ENCODE measurements around the gene SLX4IP. TPM values are rescaled to one million over a fixed set of nuclear protein-coding genes. Genes with fewer than 3 reads are reported as not detected.

SLX4IP gene
- total RNA-seq, 1 experiment from 2014 or later = 7.4 TPM

GRCh38 chr20:10652185-10652584, 217.1 kb downstream of the SLX4IP start:
- H3K4me3 Mint-ChIP-seq = no peak overlapping the region
- H3K27me3 Mint-ChIP-seq (ENCODE audit: low read depth) = no peaks in the 10 kb centered on the region
- ATAC-seq (no peak), DNase-seq (ENCODE audit: low spot score) (no peak)
- ChIA-PET POLR2A (no interaction called here), CTCF (no interaction called here)
- peaks cover 57% of the 10 kb centered on the region for H3K36me3 Mint-ChIP-seq
- peaks cover 92% of the 10 kb centered on the region for H3K4me1 Mint-ChIP-seq
- no peak overlapping the region; the same call in 1 of the 2 replicates for H3K27ac Mint-ChIP-seq
- no peaks in the 10 kb centered on the region for H3K9me3 Mint-ChIP-seq
- TF ChIP-seq ZNF263 (CRISPR knock-in tag; IDR thresholded peaks at IDR 0.05; ENCODE audit: low read depth) (no peak), RORB (CRISPR knock-in tag; IDR thresholded peaks at IDR 0.05) (no peak), GRHL2 (CRISPR knock-in tag; IDR thresholded peaks at IDR 0.05; ENCODE audit: insufficient replicate concordance, severe bottlenecking) (no peak), HMGA2 (CRISPR knock-in tag; IDR thresholded peaks at IDR 0.05) (no peak), ETV6 (CRISPR knock-in tag; IDR thresholded peaks at IDR 0.05) (no peak), PRDM15 (CRISPR knock-in tag; IDR thresholded peaks at IDR 0.05) (no peak), ZNF317 (CRISPR knock-in tag; IDR thresholded peaks at IDR 0.05; ENCODE audit: borderline replicate concordance, low read depth) (no peak), HMGXB4 (CRISPR knock-in tag; IDR thresholded peaks at IDR 0.05) (no peak), GTF2I (CRISPR knock-in tag; conservative IDR thresholded peaks at IDR 0.05) (no peak), USF1 (CRISPR knock-in tag; IDR thresholded peaks at IDR 0.05) (no peak), ZNF671 (CRISPR knock-in tag; IDR thresholded peaks at IDR 0.05) (no peak), NR3C1 (CRISPR knock-in tag; conservative IDR thresholded peaks at IDR 0.05; ENCODE audit: low read depth) (no peak), ZNF416 (CRISPR knock-in tag; IDR thresholded peaks at IDR 0.05) (no peak), JUN (CRISPR knock-in tag; IDR thresholded peaks at IDR 0.05) (no peak), JAZF1 (CRISPR knock-in tag; IDR thresholded peaks at IDR 0.05) (no peak), FOXP4 (CRISPR knock-in tag; IDR thresholded peaks at IDR 0.05) (no peak)
- TF ChIP-seq, protein P1, sequence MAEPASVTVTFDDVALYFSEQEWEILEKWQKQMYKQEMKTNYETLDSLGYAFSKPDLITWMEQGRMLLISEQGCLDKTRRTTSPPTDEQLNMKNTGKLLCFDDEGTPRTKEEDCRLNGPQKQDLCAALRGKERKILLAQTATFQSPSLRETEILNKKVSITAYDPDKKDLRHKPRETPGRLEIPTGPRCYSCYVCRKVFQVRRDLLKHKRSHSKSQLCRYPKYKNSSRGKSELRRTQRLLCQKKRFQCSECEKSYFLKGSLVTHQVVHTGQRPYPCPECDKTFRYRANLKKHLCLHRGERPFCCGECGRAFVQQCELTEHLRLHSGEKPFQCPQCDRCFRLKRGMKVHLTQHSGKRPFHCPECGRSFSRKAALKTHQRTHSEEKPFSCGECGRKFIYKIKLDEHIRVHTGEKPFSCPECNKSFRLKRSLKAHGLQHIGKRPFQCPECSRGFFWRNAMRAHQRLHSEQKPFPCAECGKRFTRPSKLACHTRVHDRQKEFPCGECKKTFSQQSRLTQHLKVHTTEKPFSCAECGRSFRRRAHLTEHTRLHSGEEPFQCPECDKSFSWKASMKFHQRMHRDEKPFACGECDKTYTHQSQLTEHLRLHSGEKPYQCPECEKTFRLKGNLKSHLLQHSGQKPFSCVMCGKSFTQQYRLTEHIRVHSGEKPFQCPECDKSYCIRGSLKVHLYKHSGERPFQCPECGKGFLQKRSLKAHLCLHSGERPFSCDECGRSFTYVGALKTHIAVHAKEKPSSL (CRISPR knock-in tag; conservative IDR thresholded peaks at IDR 0.05) = no peak
- TF ChIP-seq, protein P2, sequence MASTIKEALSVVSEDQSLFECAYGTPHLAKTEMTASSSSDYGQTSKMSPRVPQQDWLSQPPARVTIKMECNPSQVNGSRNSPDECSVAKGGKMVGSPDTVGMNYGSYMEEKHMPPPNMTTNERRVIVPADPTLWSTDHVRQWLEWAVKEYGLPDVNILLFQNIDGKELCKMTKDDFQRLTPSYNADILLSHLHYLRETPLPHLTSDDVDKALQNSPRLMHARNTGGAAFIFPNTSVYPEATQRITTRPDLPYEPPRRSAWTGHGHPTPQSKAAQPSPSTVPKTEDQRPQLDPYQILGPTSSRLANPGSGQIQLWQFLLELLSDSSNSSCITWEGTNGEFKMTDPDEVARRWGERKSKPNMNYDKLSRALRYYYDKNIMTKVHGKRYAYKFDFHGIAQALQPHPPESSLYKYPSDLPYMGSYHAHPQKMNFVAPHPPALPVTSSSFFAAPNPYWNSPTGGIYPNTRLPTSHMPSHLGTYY (CRISPR knock-in tag; IDR thresholded peaks at IDR 0.05) = no peak
- TF ChIP-seq, protein P3, sequence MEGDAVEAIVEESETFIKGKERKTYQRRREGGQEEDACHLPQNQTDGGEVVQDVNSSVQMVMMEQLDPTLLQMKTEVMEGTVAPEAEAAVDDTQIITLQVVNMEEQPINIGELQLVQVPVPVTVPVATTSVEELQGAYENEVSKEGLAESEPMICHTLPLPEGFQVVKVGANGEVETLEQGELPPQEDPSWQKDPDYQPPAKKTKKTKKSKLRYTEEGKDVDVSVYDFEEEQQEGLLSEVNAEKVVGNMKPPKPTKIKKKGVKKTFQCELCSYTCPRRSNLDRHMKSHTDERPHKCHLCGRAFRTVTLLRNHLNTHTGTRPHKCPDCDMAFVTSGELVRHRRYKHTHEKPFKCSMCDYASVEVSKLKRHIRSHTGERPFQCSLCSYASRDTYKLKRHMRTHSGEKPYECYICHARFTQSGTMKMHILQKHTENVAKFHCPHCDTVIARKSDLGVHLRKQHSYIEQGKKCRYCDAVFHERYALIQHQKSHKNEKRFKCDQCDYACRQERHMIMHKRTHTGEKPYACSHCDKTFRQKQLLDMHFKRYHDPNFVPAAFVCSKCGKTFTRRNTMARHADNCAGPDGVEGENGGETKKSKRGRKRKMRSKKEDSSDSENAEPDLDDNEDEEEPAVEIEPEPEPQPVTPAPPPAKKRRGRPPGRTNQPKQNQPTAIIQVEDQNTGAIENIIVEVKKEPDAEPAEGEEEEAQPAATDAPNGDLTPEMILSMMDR (IDR thresholded peaks at IDR 0.05) = no peak

Data from WTC11 (cell line).